ENCODE measurements around the gene NCS1.

GRCh38 chr9:130232899-130233586, 60.8 kb downstream of the NCS1 start:
- no peak for TF ChIP-seq CTCF (IDR thresholded peaks at IDR 0.05; ENCODE audit: low read depth, low read length, poor library complexity, severe bottlenecking)
- TF ChIP-seq EZH2phosphoT487 (IDR thresholded peaks at IDR 0.05; ENCODE audit: borderline replicate concordance, low read length): no peak

Data from DOHH2 (cell line).